ENCODE results near the gene LTBP4.

- TF ChIP-seq CTCF (IDR thresholded peaks at IDR 0.05; ENCODE audit: low read depth, low read length, poor library complexity, severe bottlenecking) (no peak), EZH2phosphoT487 (IDR thresholded peaks at IDR 0.05; ENCODE audit: borderline replicate concordance, low read length) (no peak)
These were observed 24.4 kb upstream of the LTBP4 start, which contains the start of gene SHKBP1 for GRCh38 chr19:40576585-40577451.
